ENCODE measurements around the gene C2orf49.

C2orf49 gene

DNA sequence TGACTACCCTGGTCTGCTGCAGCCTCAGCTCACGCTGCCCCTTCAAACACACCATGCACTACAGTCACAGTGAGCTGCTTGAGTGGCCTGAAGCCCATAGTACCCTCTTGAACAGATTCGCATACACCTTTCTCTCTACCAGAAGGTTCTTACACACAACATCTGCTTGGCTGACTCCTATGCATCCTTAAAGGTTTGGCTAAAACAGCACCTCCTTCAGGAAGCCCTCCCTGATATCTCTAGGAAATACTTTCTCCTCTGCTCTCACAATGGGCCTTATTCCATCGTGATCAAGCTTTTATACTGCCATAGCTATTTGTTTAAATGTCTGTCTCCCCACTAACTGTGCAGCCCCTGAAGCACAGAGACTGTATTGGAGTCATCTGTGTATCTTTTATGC is 39.3 kb upstream of the C2orf49 start:
- TF ChIP-seq EZH2 (optimal IDR thresholded peaks at IDR 0.05; ENCODE audit: low read depth, low read length), result no peak
- no peak for TF ChIP-seq EZH2phosphoT487 (IDR thresholded peaks at IDR 0.05; ENCODE audit: low read length)
- no peak for TF ChIP-seq CTCF (IDR thresholded peaks at IDR 0.05; ENCODE audit: low read length)
- Histone ChIP-seq H2AFZ (ENCODE audit: low read length) (no peak overlapping the region), H3K4me2 (ENCODE audit: low read depth, low read length) (no peak overlapping the region), H3K27me3 (replicated peaks; ENCODE audit: insufficient read depth, low read length) (no peaks in the 10 kb centered on the region), H3K27ac (ENCODE audit: low read length) (no peak overlapping the region), H3K36me3 (replicated peaks; ENCODE audit: insufficient read depth, low read length) (0 out of 2 replicates have a peak, but pooled peaks cover 5% of the 10 kb centered on the region), H3K79me2 (ENCODE audit: low read length) (peaks cover 35% of the 10 kb centered on the region), H3K9me3 (replicated peaks; ENCODE audit: insufficient read depth, low read length) (no peaks in the 10 kb centered on the region), H3K4me1 (ENCODE audit: low read length) (no peaks in the 10 kb centered on the region), H3K9ac (ENCODE audit: low read length) (no peak overlapping the region), H3K4me3 (ENCODE audit: low read length) (no peak overlapping the region), H4K20me1 (ENCODE audit: insufficient read depth, low read length) (peaks cover 4% of the 10 kb centered on the region; the same call in 1 of the 2 replicates), H3K9me2 (replicated peaks; ENCODE audit: insufficient read depth, low read length) (no peaks in the 10 kb centered on the region), H3F3A (ENCODE audit: insufficient read depth, low read length) (no peaks in the 10 kb centered on the region)
- no peak for DNase-seq

- TF ChIP-seq EZH2 (optimal IDR thresholded peaks at IDR 0.05; ENCODE audit: low read depth, low read length) (no peak), CTCF (IDR thresholded peaks at IDR 0.05; ENCODE audit: low read length) (0 out of 2 replicates have a peak, but pooled peaks have one; percentile 10)
- Histone ChIP-seq H3K9me2 (replicated peaks; ENCODE audit: insufficient read depth, low read length) (no peaks in the 10 kb centered on the region), H3F3A (ENCODE audit: insufficient read depth, low read length) (no peaks in the 10 kb centered on the region), H3K4me2 (ENCODE audit: low read depth, low read length) (no peak overlapping the region), H3K79me2 (ENCODE audit: low read length) (peaks cover 46% of the 10 kb centered on the region), H3K9ac (ENCODE audit: low read length) (no peak overlapping the region), H2AFZ (ENCODE audit: low read length) (no peak overlapping the region), H3K9me3 (replicated peaks; ENCODE audit: insufficient read depth, low read length) (no peaks in the 10 kb centered on the region), H3K27ac (ENCODE audit: low read length) (no peak overlapping the region), H3K36me3 (replicated peaks; ENCODE audit: insufficient read depth, low read length) (0 out of 2 replicates have a peak, but pooled peaks cover 5% of the 10 kb centered on the region), H3K4me1 (ENCODE audit: low read length) (no peaks in the 10 kb centered on the region), H3K27me3 (replicated peaks; ENCODE audit: insufficient read depth, low read length) (no peaks in the 10 kb centered on the region), H3K4me3 (ENCODE audit: low read length) (no peak overlapping the region), H4K20me1 (ENCODE audit: insufficient read depth, low read length) (no peaks in the 10 kb centered on the region; the same call in 1 of the 2 replicates)
- no peak for DNase-seq
These were observed 38.0 kb upstream of the C2orf49 start for GRCh38 chr2:105299290-105299689.

DNA sequence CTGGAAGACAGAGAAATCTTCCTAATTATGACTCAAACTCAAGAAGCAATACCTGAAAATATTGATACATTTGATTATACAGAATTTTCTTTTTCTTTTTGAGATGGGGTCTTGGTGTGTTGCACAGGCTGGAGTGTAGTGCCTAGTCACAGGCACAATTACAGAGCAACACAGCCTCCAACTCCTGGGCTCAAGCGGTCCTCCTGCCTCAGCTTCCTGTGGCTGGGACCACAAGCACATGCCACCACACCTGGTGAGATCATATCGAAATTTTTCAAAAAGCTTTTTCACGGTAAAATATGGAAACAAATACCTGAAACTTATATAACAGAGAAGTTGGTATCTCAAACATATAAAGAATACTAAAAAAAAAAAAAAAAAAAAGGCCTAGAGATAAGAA is 35.7 kb upstream of the C2orf49 start:
- Histone ChIP-seq H3K27me3 (replicated peaks; ENCODE audit: insufficient read depth, low read length) (no peaks in the 10 kb centered on the region), H3F3A (ENCODE audit: insufficient read depth, low read length) (no peaks in the 10 kb centered on the region), H3K9me2 (replicated peaks; ENCODE audit: insufficient read depth, low read length) (no peaks in the 10 kb centered on the region), H2AFZ (ENCODE audit: low read length) (no peak overlapping the region), H3K79me2 (ENCODE audit: low read length) (peaks cover 62% of the 10 kb centered on the region), H3K4me3 (ENCODE audit: low read length) (no peak overlapping the region), H3K4me2 (ENCODE audit: low read depth, low read length) (no peak overlapping the region), H3K36me3 (replicated peaks; ENCODE audit: insufficient read depth, low read length) (no peaks in the 10 kb centered on the region), H3K9ac (ENCODE audit: low read length) (no peak overlapping the region), H3K4me1 (ENCODE audit: low read length) (no peaks in the 10 kb centered on the region), H4K20me1 (ENCODE audit: insufficient read depth, low read length) (no peaks in the 10 kb centered on the region), H3K9me3 (replicated peaks; ENCODE audit: insufficient read depth, low read length) (no peaks in the 10 kb centered on the region), H3K27ac (ENCODE audit: low read length) (no peak overlapping the region)
- TF ChIP-seq EZH2 (optimal IDR thresholded peaks at IDR 0.05; ENCODE audit: low read depth, low read length) (no peak), CTCF (IDR thresholded peaks at IDR 0.05; ENCODE audit: low read length) (no peak), EZH2phosphoT487 (IDR thresholded peaks at IDR 0.05; ENCODE audit: low read length) (no peak)
- no peak for DNase-seq

Data from MM.1S (cell line).